Stimulated activated CD8-positive, alpha-beta memory T cell treated with anti-CD3 and anti-CD28 coated beads, Interleukin-12 subunit alpha, Interleukin-12 subunit beta, amount 100 ng/mL, for 24 hours (primary cell): ENCODE results near the gene C1D.

Experiments
- DNase-seq: peaks from one replicate; pipeline ENCODE4 v3.0.0-alpha.2; 2020; ENCODE audit errors: extremely low read depth

The C1D gene

GRCh38 chr2:68057658-68058396 lies 5.0 kb downstream of the C1D start:
- no peak for DNase-seq

DNA sequence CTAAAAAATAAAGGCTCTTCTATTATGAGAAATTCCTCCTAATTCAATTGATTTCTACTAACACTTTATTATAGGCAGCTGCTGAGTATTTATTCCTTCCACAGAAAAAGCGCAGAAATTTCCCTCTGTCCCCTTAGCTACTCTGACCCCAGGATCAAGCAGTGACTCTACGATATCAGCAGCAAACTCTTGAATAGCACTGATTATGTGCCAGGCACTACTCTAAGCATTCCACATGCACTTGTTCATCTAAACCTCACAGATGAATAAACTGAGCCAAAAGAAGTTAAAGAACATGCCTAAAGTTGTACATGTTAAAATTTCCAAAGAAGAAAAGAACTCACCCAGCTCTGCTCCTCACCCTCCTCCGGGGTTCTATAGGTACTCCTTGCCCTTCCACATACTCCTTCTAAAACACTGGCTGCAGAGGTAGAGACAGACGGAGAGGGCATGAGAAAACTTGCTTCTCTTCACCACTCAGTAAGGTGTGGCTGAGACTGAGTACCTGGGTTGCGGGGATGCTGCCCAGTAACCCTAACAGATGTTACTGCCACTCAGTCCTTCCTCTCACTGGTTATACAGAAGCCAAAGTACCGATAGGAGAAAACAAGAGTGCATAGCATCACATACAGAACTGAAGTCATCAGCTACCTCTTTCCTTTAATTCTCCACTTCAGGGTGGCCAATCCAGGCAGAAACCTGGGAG lies 9.9 kb downstream of the C1D start:
- no peak for DNase-seq

DNA sequence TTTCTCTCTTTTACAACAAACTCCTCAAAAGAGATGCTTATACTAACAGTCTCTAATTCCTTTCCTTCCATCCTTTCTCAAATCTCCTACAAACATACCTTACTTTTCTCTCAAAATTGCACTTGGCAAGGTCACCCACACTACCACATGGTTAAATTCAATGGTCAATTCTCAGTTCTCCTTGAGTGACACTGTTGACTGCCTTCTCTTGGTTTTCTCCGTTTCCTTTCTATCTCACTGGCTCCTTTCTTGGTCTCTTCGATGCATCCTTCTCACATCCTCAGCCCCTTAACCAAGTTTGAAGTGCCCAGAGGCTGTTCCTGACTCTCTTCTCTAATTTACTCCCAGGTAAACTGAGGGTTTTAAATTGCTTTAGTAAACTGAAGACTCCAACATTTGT lies 12.5 kb downstream of the C1D start:
- no peak for DNase-seq

GRCh38 chr2:68046642-68047240 lies 16.1 kb downstream of the C1D start:
- DNase-seq = no peak

DNA sequence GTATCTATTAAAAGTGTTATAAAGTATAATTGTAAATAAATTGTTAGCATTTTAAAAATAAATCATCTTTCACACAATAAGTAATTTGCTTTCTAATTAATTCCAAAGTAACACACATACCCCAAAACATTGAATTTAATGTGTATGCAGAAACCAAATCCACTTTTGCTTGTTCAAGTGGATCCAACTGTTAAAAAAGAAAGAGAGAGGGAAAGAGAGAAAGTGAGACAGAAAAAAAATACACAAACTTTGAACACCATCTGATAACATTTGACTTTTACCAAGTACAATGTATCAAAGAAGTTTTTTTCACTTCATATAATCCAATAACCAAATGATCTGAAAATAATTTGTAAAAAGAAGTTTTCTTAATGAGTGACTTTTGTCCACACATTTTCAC lies 16.6 kb downstream of the C1D start:
- no peak for DNase-seq

DNA sequence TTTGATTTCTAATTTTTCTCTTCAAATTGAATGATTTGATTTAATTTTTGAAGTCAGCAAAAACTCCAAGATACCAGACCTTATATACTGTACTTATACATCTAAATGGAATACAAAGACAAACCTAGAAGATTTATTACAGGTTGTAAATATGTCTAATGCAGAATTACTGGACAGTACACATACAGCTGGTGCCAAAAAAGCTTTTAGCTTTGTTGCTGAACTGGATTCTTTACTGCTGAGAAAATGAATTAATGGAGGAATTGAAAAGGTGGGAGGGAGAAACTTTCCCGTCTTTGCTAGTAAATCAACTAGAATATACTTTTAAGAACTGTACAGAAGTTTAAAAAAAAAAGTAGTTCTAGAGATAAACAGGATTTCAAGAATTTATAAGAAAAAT lies 17.5 kb downstream of the C1D start:
- no peak for DNase-seq

DNA sequence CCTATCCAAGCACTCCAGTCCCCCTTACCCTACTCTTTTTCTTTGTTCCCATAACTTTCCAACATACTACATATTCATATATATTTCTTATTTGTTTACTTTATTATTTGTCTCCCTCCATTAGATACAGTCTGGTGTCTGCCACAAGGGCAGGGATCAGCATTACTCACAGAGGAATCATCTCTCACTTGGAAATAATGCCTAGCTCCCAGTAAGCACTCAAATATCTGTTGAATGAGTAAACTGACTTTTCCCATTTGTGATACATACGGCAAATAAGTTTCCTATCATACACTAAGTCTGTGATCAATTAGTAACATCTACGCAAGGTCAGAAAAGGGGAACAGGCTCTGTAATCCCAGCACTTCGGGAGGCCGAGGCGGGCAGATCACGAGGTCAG lies 18.7 kb downstream of the C1D start:
- no peak for DNase-seq

GRCh38 chr2:68043695-68044094 lies 19.1 kb downstream of the C1D start:
- DNase-seq = no peak

GRCh38 chr2:68043032-68043431 lies 19.8 kb downstream of the C1D start:
- no peak for DNase-seq

DNA sequence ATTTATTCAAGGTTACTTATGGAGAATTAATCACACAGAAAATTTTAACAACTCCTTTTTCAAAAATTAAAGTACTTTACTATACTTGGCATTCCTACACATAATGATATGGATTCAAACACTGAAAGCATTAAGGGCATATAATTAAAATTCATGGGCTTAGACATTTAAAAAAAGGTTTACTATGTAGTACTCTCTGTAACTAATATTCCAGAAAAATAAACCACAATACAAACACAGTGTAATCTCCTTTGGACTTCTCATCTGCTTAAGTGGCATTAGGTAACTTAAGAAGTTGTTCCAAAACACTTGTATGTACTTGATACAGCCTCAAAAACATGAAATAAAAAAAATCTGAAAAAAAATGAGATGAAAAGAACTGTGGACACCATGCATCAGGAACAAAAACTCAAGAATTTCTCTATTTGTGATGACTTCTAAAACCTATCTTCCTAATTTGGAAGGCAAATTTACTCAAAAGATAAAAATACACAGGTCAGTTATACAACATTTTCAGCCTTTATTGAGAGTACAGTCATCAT lies 21.0 kb downstream of the C1D start:
- DNase-seq = no peak

- no peak for DNase-seq
Observed at GRCh38 chr2:68040078-68040477, 22.7 kb downstream of the C1D start.

DNA sequence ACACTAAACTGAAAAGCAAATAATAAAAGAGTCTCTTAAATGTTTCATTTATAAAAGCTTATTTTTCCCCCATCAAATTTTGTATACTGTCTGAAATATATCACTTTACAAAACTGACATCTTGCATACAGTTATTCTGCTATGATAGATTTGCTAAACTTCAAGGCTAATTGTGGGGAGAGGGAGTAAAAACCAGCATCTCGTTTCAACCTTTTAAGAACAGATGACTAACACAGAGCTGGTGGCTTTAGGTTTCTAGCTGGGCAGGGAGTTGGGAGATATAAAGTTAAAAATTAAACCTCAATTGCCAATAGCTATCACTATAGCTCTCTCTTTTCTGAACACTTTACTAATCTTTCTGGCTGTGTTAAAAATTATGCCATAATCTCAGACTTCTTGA lies 23.5 kb downstream of the C1D start:
- DNase-seq = no peak

DNA sequence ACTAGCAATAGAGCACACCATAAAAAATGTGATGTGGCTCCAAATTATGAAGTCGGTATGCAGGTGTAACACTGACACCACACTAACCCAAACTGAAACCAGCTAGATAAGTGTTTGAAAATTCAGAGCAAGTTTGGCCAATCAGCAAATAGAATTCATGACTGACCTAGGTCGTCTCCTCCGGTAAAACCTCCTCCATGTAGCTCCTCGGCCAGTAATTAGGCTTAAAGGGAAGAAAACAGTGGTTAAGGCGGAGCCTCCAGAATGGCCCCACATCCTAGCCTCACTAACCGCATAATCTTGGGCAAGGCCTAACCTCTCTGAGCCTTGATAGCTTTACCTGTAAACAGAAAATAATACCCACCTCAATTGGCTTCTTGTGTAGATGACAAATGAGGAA lies 30.1 kb downstream of the C1D start:
- DNase-seq = no peak

DNA sequence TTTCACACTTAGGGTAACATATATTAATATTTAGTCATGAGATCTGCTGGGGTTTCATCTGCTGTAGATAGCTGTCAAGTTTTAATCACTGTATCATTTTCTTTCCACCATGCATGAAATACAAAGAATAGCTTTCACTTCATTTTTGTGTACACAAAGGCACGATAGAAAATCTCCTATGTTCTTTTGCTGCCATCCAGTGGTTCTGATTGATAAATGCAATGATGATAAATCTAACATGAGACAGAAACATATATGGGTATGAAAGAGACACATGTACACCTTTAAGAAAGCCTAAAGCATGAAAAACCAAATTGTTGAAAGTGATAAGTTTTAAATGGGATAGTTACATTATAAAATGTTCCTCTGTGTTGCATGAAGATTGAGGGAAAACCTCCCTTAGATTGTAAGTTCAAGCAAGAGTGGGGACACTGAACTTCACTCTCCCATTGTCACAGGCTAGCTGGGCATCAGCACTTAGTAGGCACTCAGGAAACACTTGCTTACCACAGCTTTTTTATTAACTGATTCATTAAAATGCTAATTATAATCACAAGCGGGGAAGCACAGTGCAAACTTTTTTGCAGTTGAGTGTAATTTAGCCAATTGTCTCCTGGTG lies 31.2 kb downstream of the C1D start:
- no peak for DNase-seq

- DNase-seq = no peak
Observed at GRCh38 chr2:68031043-68031442, 31.8 kb downstream of the C1D start.

DNA sequence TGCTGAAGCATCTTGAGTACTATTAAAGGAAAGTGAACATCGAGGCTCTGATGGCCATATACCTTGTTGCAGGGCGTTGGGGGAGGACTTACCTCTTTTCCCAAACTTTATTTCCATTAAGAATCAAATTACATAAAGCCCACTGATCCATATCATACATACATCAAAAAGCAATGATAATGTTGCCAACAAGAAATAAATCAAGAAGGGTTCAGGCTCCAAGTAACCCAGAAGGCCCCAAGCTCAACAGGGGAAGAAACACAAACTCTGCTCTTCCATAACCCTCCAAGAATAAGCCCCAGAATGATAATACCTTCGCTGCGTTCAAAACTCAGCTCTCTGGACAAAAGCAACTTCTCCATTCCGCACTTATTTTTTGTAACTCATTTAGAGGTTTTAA lies 32.3 kb downstream of the C1D start:
- DNase-seq = no peak

- DNase-seq = no peak
Observed at GRCh38 chr2:68027959-68028358, 34.8 kb downstream of the C1D start.

GRCh38 chr2:68024450-68024849 lies 38.4 kb downstream of the C1D start:
- no peak for DNase-seq

DNA sequence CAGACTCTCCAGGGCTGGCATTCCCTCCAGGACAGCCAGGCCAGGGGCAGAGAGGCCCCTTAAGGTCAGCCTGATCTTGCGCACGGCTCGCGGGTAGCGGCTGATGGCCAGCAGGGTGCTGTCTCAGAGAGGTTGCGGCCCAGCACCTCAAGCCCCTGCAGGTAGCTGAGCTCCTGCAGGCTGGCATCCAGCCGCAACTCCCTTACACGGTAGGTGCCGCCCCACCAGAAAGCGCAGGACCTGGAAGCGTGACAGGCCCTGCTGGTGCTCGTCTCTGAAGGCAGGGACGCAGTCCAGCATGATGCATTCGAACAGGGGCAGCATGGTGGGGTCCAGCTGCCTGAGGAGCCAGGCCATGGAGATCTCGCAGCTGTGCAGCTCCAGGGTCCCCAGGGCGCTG lies 38.9 kb downstream of the C1D start:
- no peak for DNase-seq

- no peak for DNase-seq
Observed at GRCh38 chr2:68018727-68019126, 44.1 kb downstream of the C1D start.

GRCh38 chr2:68009526-68009925 lies 53.3 kb downstream of the C1D start:
- no peak for DNase-seq

GRCh38 chr2:68000170-68000825 lies 62.5 kb downstream of the C1D start:
- no peak for DNase-seq
